OCI-LY3 (cell line): ENCODE results near the gene DOK3.

Experiments
- H2AFZ ChIP-seq: fragments of 200-600, 300-600 bp; shearing (Covaris generic); 2 replicates; pipeline ENCODE4 v1.6.0; 2014; ENCODE audit warnings: antibody characterized with exemption, low read depth, low read length
- H3K27ac ChIP-seq: fragments of 200-600, 300-600 bp; sonication (generic); 2 replicates; pipeline ENCODE4 v1.5.1; 2014; ENCODE audit warnings: mild to moderate bottlenecking, low read length, moderate library complexity, mixed read lengths
- H3K27me3 ChIP-seq: fragments of 200-600, 300-600 bp; sonication (generic); 2 replicates; pipeline ENCODE4 v1.6.1; 2014; ENCODE audit warnings: low read depth, low read length, mixed read lengths
- H3K36me3 ChIP-seq: fragments of 200-600, 300-600 bp; sonication (generic); replicated peaks from 2 replicates; pipeline ENCODE3; 2014; ENCODE audit warnings: low read depth, low read length, mixed read lengths
- H3K4me1 ChIP-seq: fragments of 300-600, 200-600 bp; sonication (generic); 2 replicates; pipeline ENCODE4 v1.6.1; 2014; ENCODE audit warnings: low read length, mixed read lengths
- H3K4me2 ChIP-seq: fragments of 200-600, 300-600 bp; sonication (generic); 2 replicates; pipeline ENCODE4 v1.6.1; 2014; ENCODE audit warnings: low read length, mixed read lengths
- H3K4me3 ChIP-seq: fragments of 300-600, 200-600 bp; sonication (generic); 2 replicates; pipeline ENCODE4 v1.5.1; 2014; ENCODE audit warnings: antibody characterized with exemption, mild to moderate bottlenecking, low read length, moderate library complexity
- H3K79me2 ChIP-seq: fragments of 300-600, 200-600 bp; shearing (Covaris generic); 2 replicates; pipeline ENCODE4 v1.6.1; 2014; ENCODE audit warnings: mild to moderate bottlenecking, low read length, mixed read lengths
- H3K9ac ChIP-seq: fragments of 300-600, 200-600 bp; shearing (Covaris generic); 2 replicates; pipeline ENCODE4 v1.6.0; 2014; ENCODE audit warnings: mild to moderate bottlenecking, low read length, moderate library complexity
- H3K9me3 ChIP-seq: fragments of 200-600, 300-600 bp; shearing (Covaris generic); 2 replicates; pipeline ENCODE4 v1.6.1; 2014; ENCODE audit warnings: low read length, mixed read lengths; ENCODE audit not compliant: insufficient read depth
- H4K20me1 ChIP-seq: fragments of 200-600, 300-600 bp; sonication (generic); 2 replicates; pipeline ENCODE4 v1.6.1; 2016; ENCODE audit warnings: low read length, mixed read lengths; ENCODE audit not compliant: insufficient read depth
- CTCF ChIP-seq: fragments of 200-600, 300-600 bp; sonication (generic); IDR thresholded peaks from 2 replicates; pipeline ENCODE4 v1.5.1; 2014; ENCODE audit warnings: antibody characterized with exemption, low read length, low read depth
- EZH2phosphoT487 ChIP-seq: fragments of 200-600 bp; shearing (Covaris generic); IDR thresholded peaks from 2 replicates; pipeline ENCODE4 v1.6.1; 2018; ENCODE audit warnings: antibody characterized with exemption, mixed run types, low read depth

Gene DOK3

GRCh38 chr5:177519463-177520235 lies 10.0 kb upstream of the DOK3 start:
- no peak overlapping the region for H3K27ac ChIP-seq

GRCh38 chr5:177516601-177517568 lies 7.3 kb upstream of the DOK3 start, which contains the start of gene DDX41:
TSS of gene DDX41 (minus strand) at chr5:177516961. CDS start at chr5:177516945, 16 bp downstream.
- peak within 1 kb of the TSS; percentile 83 for H3K4me3 ChIP-seq
- H4K20me1 ChIP-seq, result no peaks in the 10 kb centered on the region
- peaks cover 29% of the 10 kb centered on the region for H3K36me3 ChIP-seq
- peak within 1 kb of the TSS; percentile 91 for H3K4me2 ChIP-seq
- H3K27me3 ChIP-seq, result no peaks in the 10 kb centered on the region
- peak within 1 kb of the TSS; percentile 82 for H3K9ac ChIP-seq
- no peaks in the 10 kb centered on the region for H3K9me3 ChIP-seq
- H3K79me2 ChIP-seq, result peaks cover 20% of the 10 kb centered on the region
- peaks cover 11% of the 10 kb centered on the region for H3K4me1 ChIP-seq
- peak within 1 kb of the TSS; percentile 52; the same call in 1 of the 2 replicates for H2AFZ ChIP-seq
- peak within 1 kb of the TSS; percentile 24 for H3K27ac ChIP-seq
- TF ChIP-seq CTCF (no peak), EZH2phosphoT487 (no peak)

More at GRCh38 chr5:177519463-177520235, 10.0 kb upstream of the DOK3 start:
- Histone ChIP-seq H3K27me3 (no peaks in the 10 kb centered on the region), H4K20me1 (no peaks in the 10 kb centered on the region), H3K4me1 (peaks cover 11% of the 10 kb centered on the region), H3K4me3 (no peak overlapping the region), H3K9ac (no peak overlapping the region), H3K79me2 (peaks cover 20% of the 10 kb centered on the region), H2AFZ (no peak overlapping the region), H3K4me2 (no peak overlapping the region), H3K9me3 (no peaks in the 10 kb centered on the region), H3K36me3 (peaks cover 27% of the 10 kb centered on the region)
- no peak for TF ChIP-seq CTCF
- no peak for TF ChIP-seq EZH2phosphoT487

- Histone ChIP-seq H3K4me1 (peaks cover 19% of the 10 kb centered on the region), H3K27me3 (no peaks in the 10 kb centered on the region), H3K36me3 (peaks cover 33% of the 10 kb centered on the region), H2AFZ (no peak overlapping the region), H3K4me2 (peak overlapping the region; percentile 91), H3K9me3 (no peaks in the 10 kb centered on the region; the same call in 1 of the 2 replicates), H3K27ac (no peak overlapping the region), H3K9ac (peak overlapping the region; percentile 82), H3K79me2 (peaks cover 20% of the 10 kb centered on the region), H3K4me3 (peak overlapping the region; percentile 83), H4K20me1 (no peaks in the 10 kb centered on the region)
- no peak for TF ChIP-seq CTCF
- no peak for TF ChIP-seq EZH2phosphoT487
Measured at GRCh38 chr5:177515580-177515979, 6.0 kb upstream of the DOK3 start.

- no peaks in the 10 kb centered on the region; the same call in 1 of the 2 replicates for H3K9me3 ChIP-seq
- H3K4me3 ChIP-seq, result no peak overlapping the region
- H3K36me3 ChIP-seq, result peaks cover 36% of the 10 kb centered on the region
- no peaks in the 10 kb centered on the region for H3K27me3 ChIP-seq
- H3K9ac ChIP-seq, result no peak overlapping the region
- TF ChIP-seq EZH2phosphoT487 (no peak), CTCF (no peak)
- H2AFZ ChIP-seq, result no peak overlapping the region
- H3K79me2 ChIP-seq, result peaks cover 20% of the 10 kb centered on the region
- no peak overlapping the region for H3K27ac ChIP-seq
- H4K20me1 ChIP-seq, result no peaks in the 10 kb centered on the region
- peaks cover 29% of the 10 kb centered on the region for H3K4me1 ChIP-seq
- no peak overlapping the region for H3K4me2 ChIP-seq
Measured at GRCh38 chr5:177514541-177514940, 4.9 kb upstream of the DOK3 start.
